ENCODE results near the gene C1orf116.

Gene C1orf116

GRCh38 chr1:207058878-207059867 lies 26.6 kb upstream of the C1orf116 start:
- TF ChIP-seq RAD21 (IDR thresholded peaks at IDR 0.05; ENCODE audit: low read depth) (no peak), TCF12 (IDR thresholded peaks at IDR 0.05; ENCODE audit: low read depth) (no peak), NFIC (IDR thresholded peaks at IDR 0.05) (no peak), REST (IDR thresholded peaks at IDR 0.05; ENCODE audit: low read depth) (no peak), USF1 (IDR thresholded peaks at IDR 0.05) (no peak), FOXM1 (IDR thresholded peaks at IDR 0.05; ENCODE audit: borderline replicate concordance, low read depth) (no peak), CEBPB (IDR thresholded peaks at IDR 0.05) (no peak), YY1 (IDR thresholded peaks at IDR 0.05; ENCODE audit: low read depth) (no peak), EGR1 (IDR thresholded peaks at IDR 0.05) (no peak), MAX (IDR thresholded peaks at IDR 0.05) (no peak), ZBTB7A (IDR thresholded peaks at IDR 0.05; ENCODE audit: low read depth) (no peak), EP300 (IDR thresholded peaks at IDR 0.05; ENCODE audit: borderline replicate concordance) (no peak), TEAD4 (IDR thresholded peaks at IDR 0.05) (no peak), TAF1 (IDR thresholded peaks at IDR 0.05; ENCODE audit: low read depth) (no peak)

- no peak for TF ChIP-seq NFIC (IDR thresholded peaks at IDR 0.05)
- TF ChIP-seq CREB1 (IDR thresholded peaks at IDR 0.05; ENCODE audit: low read depth), result no peak
- TF ChIP-seq USF1 (IDR thresholded peaks at IDR 0.05), result no peak
- TF ChIP-seq TCF12 (IDR thresholded peaks at IDR 0.05; ENCODE audit: low read depth), result no peak
- no peak for TF ChIP-seq REST (IDR thresholded peaks at IDR 0.05; ENCODE audit: low read depth)
- TF ChIP-seq TAF1 (IDR thresholded peaks at IDR 0.05; ENCODE audit: low read depth), result no peak
- TF ChIP-seq ZBTB7A (IDR thresholded peaks at IDR 0.05; ENCODE audit: low read depth), result no peak
- no peak for TF ChIP-seq FOXM1 (IDR thresholded peaks at IDR 0.05; ENCODE audit: borderline replicate concordance, low read depth)
- no peak for TF ChIP-seq RAD21 (IDR thresholded peaks at IDR 0.05; ENCODE audit: low read depth)
- no peak for TF ChIP-seq EGR1 (IDR thresholded peaks at IDR 0.05)
- no peak for TF ChIP-seq EP300 (IDR thresholded peaks at IDR 0.05; ENCODE audit: borderline replicate concordance)
- no peak for TF ChIP-seq MAX (IDR thresholded peaks at IDR 0.05)
- TF ChIP-seq YY1 (IDR thresholded peaks at IDR 0.05; ENCODE audit: low read depth), result no peak
- no peak for TF ChIP-seq CEBPB (IDR thresholded peaks at IDR 0.05)
- no peak for TF ChIP-seq TEAD4 (IDR thresholded peaks at IDR 0.05)
Observed at GRCh38 chr1:207058252-207058651, 25.7 kb upstream of the C1orf116 start.

GRCh38 chr1:207056673-207057072 lies 24.1 kb upstream of the C1orf116 start:
- TF ChIP-seq EP300 (IDR thresholded peaks at IDR 0.05; ENCODE audit: borderline replicate concordance) (no peak), YY1 (IDR thresholded peaks at IDR 0.05; ENCODE audit: low read depth) (no peak), TEAD4 (IDR thresholded peaks at IDR 0.05) (no peak), FOXM1 (IDR thresholded peaks at IDR 0.05; ENCODE audit: borderline replicate concordance, low read depth) (no peak), CEBPB (IDR thresholded peaks at IDR 0.05) (no peak), REST (IDR thresholded peaks at IDR 0.05; ENCODE audit: low read depth) (no peak), ZBTB7A (IDR thresholded peaks at IDR 0.05; ENCODE audit: low read depth) (no peak), EGR1 (IDR thresholded peaks at IDR 0.05) (no peak), MAX (IDR thresholded peaks at IDR 0.05) (no peak), TCF12 (IDR thresholded peaks at IDR 0.05; ENCODE audit: low read depth) (no peak), NFIC (IDR thresholded peaks at IDR 0.05) (no peak), TAF1 (IDR thresholded peaks at IDR 0.05; ENCODE audit: low read depth) (no peak), CREB1 (IDR thresholded peaks at IDR 0.05; ENCODE audit: low read depth) (no peak)

Measured in Ishikawa (cell line).